ENCODE data around the gene VPS26B.
"Not testable (repeated sequence)": the region's sequence is repeated elsewhere in the genome, so short reads cannot be mapped to it uniquely, and the experiment has no call there.

VPS26B gene

GRCh38 chr11:134276396-134277182 lies 52.1 kb downstream of the VPS26B start:
- peak overlapping the region; percentile 80 for H3K4me3 ChIP-seq (ENCODE audit: insufficient read depth, low read depth, low read length, poor library complexity, severe bottlenecking)
- H3K27ac ChIP-seq (ENCODE audit: insufficient read depth, low read length, poor library complexity, severe bottlenecking), result no peak overlapping the region
- no peak for DNase-seq
- H3K4me1 ChIP-seq (ENCODE audit: control insufficient read depth, insufficient read depth, low read length, poor library complexity, severe bottlenecking), result peaks cover 24% of the 10 kb centered on the region
- H3K9me3 ChIP-seq (ENCODE audit: control insufficient read depth, low read length), result no peaks in the 10 kb centered on the region
- H3K36me3 ChIP-seq (ENCODE audit: control insufficient read depth, insufficient read depth, low read length), result no peaks in the 10 kb centered on the region
- no peaks in the 10 kb centered on the region for H3K27me3 ChIP-seq (replicated peaks; ENCODE audit: control insufficient read depth, insufficient read depth, low read length, poor library complexity, severe bottlenecking)

GRCh38 chr11:134277183-134278001 lies 52.9 kb downstream of the VPS26B start:
- DNase-seq, result no peak
- peak overlapping the region; percentile 80 for H3K4me3 ChIP-seq (ENCODE audit: insufficient read depth, low read depth, low read length, poor library complexity, severe bottlenecking)
- no peaks in the 10 kb centered on the region for H3K36me3 ChIP-seq (ENCODE audit: control insufficient read depth, insufficient read depth, low read length)
- no peaks in the 10 kb centered on the region for H3K9me3 ChIP-seq (ENCODE audit: control insufficient read depth, low read length)
- no peaks in the 10 kb centered on the region for H3K27me3 ChIP-seq (replicated peaks; ENCODE audit: control insufficient read depth, insufficient read depth, low read length, poor library complexity, severe bottlenecking)
- H3K27ac ChIP-seq (ENCODE audit: insufficient read depth, low read length, poor library complexity, severe bottlenecking), result no peak overlapping the region
- H3K4me1 ChIP-seq (ENCODE audit: control insufficient read depth, insufficient read depth, low read length, poor library complexity, severe bottlenecking), result peaks cover 24% of the 10 kb centered on the region

- no peak overlapping the region for H3K4me3 ChIP-seq (ENCODE audit: insufficient read depth, low read depth, low read length, poor library complexity, severe bottlenecking)
- no peak for DNase-seq
- no peak overlapping the region for H3K27ac ChIP-seq (ENCODE audit: insufficient read depth, low read length, poor library complexity, severe bottlenecking)
- no peaks in the 10 kb centered on the region for H3K36me3 ChIP-seq (ENCODE audit: control insufficient read depth, insufficient read depth, low read length)
- no peaks in the 10 kb centered on the region for H3K27me3 ChIP-seq (replicated peaks; ENCODE audit: control insufficient read depth, insufficient read depth, low read length, poor library complexity, severe bottlenecking)
- peaks cover 24% of the 10 kb centered on the region for H3K4me1 ChIP-seq (ENCODE audit: control insufficient read depth, insufficient read depth, low read length, poor library complexity, severe bottlenecking)
- H3K9me3 ChIP-seq (ENCODE audit: control insufficient read depth, low read length), result no peaks in the 10 kb centered on the region
These were observed 53.9 kb downstream of the VPS26B start for GRCh38 chr11:134278356-134278755.

- not testable (repeated sequence) for H3K36me3 ChIP-seq (ENCODE audit: control insufficient read depth, insufficient read depth, low read length); H3K9me3 ChIP-seq (ENCODE audit: control insufficient read depth, low read length); H3K4me1 ChIP-seq (ENCODE audit: control insufficient read depth, insufficient read depth, low read length, poor library complexity, severe bottlenecking); H3K27ac ChIP-seq (ENCODE audit: insufficient read depth, low read length, poor library complexity, severe bottlenecking); H3K4me3 ChIP-seq (ENCODE audit: insufficient read depth, low read depth, low read length, poor library complexity, severe bottlenecking); DNase-seq; H3K27me3 ChIP-seq (replicated peaks; ENCODE audit: control insufficient read depth, insufficient read depth, low read length, poor library complexity, severe bottlenecking)
These were observed 57.2 kb downstream of the VPS26B start for GRCh38 chr11:134281635-134282034.

- no peaks in the 10 kb centered on the region for H3K36me3 ChIP-seq (ENCODE audit: control insufficient read depth, insufficient read depth, low read length)
- DNase-seq, result no peak
- no peaks in the 10 kb centered on the region for H3K9me3 ChIP-seq (ENCODE audit: control insufficient read depth, low read length)
- H3K27ac ChIP-seq (ENCODE audit: insufficient read depth, low read length, poor library complexity, severe bottlenecking), result no peak overlapping the region
- no peak overlapping the region for H3K4me3 ChIP-seq (ENCODE audit: insufficient read depth, low read depth, low read length, poor library complexity, severe bottlenecking)
- no peaks in the 10 kb centered on the region for H3K27me3 ChIP-seq (replicated peaks; ENCODE audit: control insufficient read depth, insufficient read depth, low read length, poor library complexity, severe bottlenecking)
- no peaks in the 10 kb centered on the region for H3K4me1 ChIP-seq (ENCODE audit: control insufficient read depth, insufficient read depth, low read length, poor library complexity, severe bottlenecking)
These were observed 57.9 kb downstream of the VPS26B start for GRCh38 chr11:134282121-134283045.

- no peak overlapping the region for H3K4me3 ChIP-seq (ENCODE audit: insufficient read depth, low read depth, low read length, poor library complexity, severe bottlenecking)
- H3K27me3 ChIP-seq (replicated peaks; ENCODE audit: control insufficient read depth, insufficient read depth, low read length, poor library complexity, severe bottlenecking), result no peaks in the 10 kb centered on the region
- no peaks in the 10 kb centered on the region for H3K36me3 ChIP-seq (ENCODE audit: control insufficient read depth, insufficient read depth, low read length)
- no peak for DNase-seq
- no peaks in the 10 kb centered on the region for H3K4me1 ChIP-seq (ENCODE audit: control insufficient read depth, insufficient read depth, low read length, poor library complexity, severe bottlenecking)
- no peak overlapping the region for H3K27ac ChIP-seq (ENCODE audit: insufficient read depth, low read length, poor library complexity, severe bottlenecking)
- no peaks in the 10 kb centered on the region for H3K9me3 ChIP-seq (ENCODE audit: control insufficient read depth, low read length)
These were observed 59.2 kb downstream of the VPS26B start for GRCh38 chr11:134283461-134284230.

- not testable (repeated sequence) for H3K27me3 ChIP-seq (replicated peaks; ENCODE audit: control insufficient read depth, insufficient read depth, low read length, poor library complexity, severe bottlenecking); H3K27ac ChIP-seq (ENCODE audit: insufficient read depth, low read length, poor library complexity, severe bottlenecking); H3K36me3 ChIP-seq (ENCODE audit: control insufficient read depth, insufficient read depth, low read length); DNase-seq; H3K4me1 ChIP-seq (ENCODE audit: control insufficient read depth, insufficient read depth, low read length, poor library complexity, severe bottlenecking); H3K9me3 ChIP-seq (ENCODE audit: control insufficient read depth, low read length); H3K4me3 ChIP-seq (ENCODE audit: insufficient read depth, low read depth, low read length, poor library complexity, severe bottlenecking)
These were observed 59.9 kb downstream of the VPS26B start for GRCh38 chr11:134284349-134284748.

GRCh38 chr11:134287561-134287960 lies 63.1 kb downstream of the VPS26B start:
- no peaks in the 10 kb centered on the region for H3K27me3 ChIP-seq (replicated peaks; ENCODE audit: control insufficient read depth, insufficient read depth, low read length, poor library complexity, severe bottlenecking)
- H3K4me1 ChIP-seq (ENCODE audit: control insufficient read depth, insufficient read depth, low read length, poor library complexity, severe bottlenecking), result no peaks in the 10 kb centered on the region
- H3K9me3 ChIP-seq (ENCODE audit: control insufficient read depth, low read length), result no peaks in the 10 kb centered on the region
- no peak overlapping the region for H3K27ac ChIP-seq (ENCODE audit: insufficient read depth, low read length, poor library complexity, severe bottlenecking)
- no peak for DNase-seq
- H3K36me3 ChIP-seq (ENCODE audit: control insufficient read depth, insufficient read depth, low read length), result no peaks in the 10 kb centered on the region
- no peak overlapping the region for H3K4me3 ChIP-seq (ENCODE audit: insufficient read depth, low read depth, low read length, poor library complexity, severe bottlenecking)

GRCh38 chr11:134288486-134288885 lies 64.0 kb downstream of the VPS26B start:
- Histone ChIP-seq H3K27me3 (replicated peaks; ENCODE audit: control insufficient read depth, insufficient read depth, low read length, poor library complexity, severe bottlenecking) (no peaks in the 10 kb centered on the region), H3K9me3 (ENCODE audit: control insufficient read depth, low read length) (no peaks in the 10 kb centered on the region), H3K4me3 (ENCODE audit: insufficient read depth, low read depth, low read length, poor library complexity, severe bottlenecking) (no peak overlapping the region), H3K4me1 (ENCODE audit: control insufficient read depth, insufficient read depth, low read length, poor library complexity, severe bottlenecking) (no peaks in the 10 kb centered on the region), H3K27ac (ENCODE audit: insufficient read depth, low read length, poor library complexity, severe bottlenecking) (no peak overlapping the region), H3K36me3 (ENCODE audit: control insufficient read depth, insufficient read depth, low read length) (no peaks in the 10 kb centered on the region)
- DNase-seq, result no peak

All from effector memory CD4-positive, alpha-beta T cell (primary cell).